Body of pancreas (tissue), 4 donors: ENCODE data around the gene MAP3K21. TPM values are rescaled to one million over a fixed set of nuclear protein-coding genes. Genes with fewer than 3 reads are reported as not detected.

Source experiments
- ATAC-seq: fragments of 150-250 bp; one replicate; pipeline ENCODE4 v1.9.1; 2016
- DNase-seq, 4 donors: peaks; one replicate each; pipeline ENCODE4 v3.0.0-alpha.2; 2019
- H3K27ac ChIP-seq, 4 donors: fragments of 200-600 bp; sonication (generic); 1 replicate in 3 of 4; 2 replicates in 1 of 4; pipeline versions ENCODE4 v1.5.1 to v1.6.1; 2016 to 2019; ENCODE audit warnings: mild to moderate bottlenecking in 1 of 4, mixed read lengths in 1 of 4, moderate library complexity in 1 of 4
- H3K27me3 ChIP-seq, 2 donors: fragments of 200-600 bp; sonication (generic); one replicate each; pipeline ENCODE4 v1.6.0; 2016; ENCODE audit warnings: mild to moderate bottlenecking in 1 of 2
- H3K36me3 ChIP-seq, 2 donors: fragments of 200-600 bp; sonication (generic); replicated peaks in 1 of 2; 2 replicates each; pipeline ENCODE4 v1.5.1; 2016; ENCODE audit warnings: low read depth in 2 of 2; ENCODE audit not compliant: insufficient read depth in 1 of 2
- H3K4me1 ChIP-seq: fragments of 200-600 bp; sonication (generic); one replicate; pipeline ENCODE4 v1.6.0; 2016
- H3K4me3 ChIP-seq, 2 donors: fragments of 200-600 bp; sonication (generic); 1 replicate in 1 of 2; 2 replicates in 1 of 2; pipeline ENCODE4 v1.5.1; 2016 to 2019
- H3K9me3 ChIP-seq, 3 donors: fragments of 200-600 bp; sonication (generic); 1 replicate in 2 of 3; 2 replicates in 1 of 3; pipeline ENCODE4 v1.5.1; 2016
- CTCF ChIP-seq, 7 experiments: fragments of 450-650 bp in 4 of 7; fragments of 200-600 bp in 3 of 7; sonication (generic) in 3 of 7; IDR thresholded peaks; one replicate each; pipeline ENCODE4 v1.5.1; 2016 to 2019; ENCODE audit warnings: antibody characterized with exemption in 7 of 7
- POLR2A ChIP-seq, 3 donors: fragments of 450-650 bp; IDR thresholded peaks; one replicate each; pipeline ENCODE4 v1.6.1; 2016; ENCODE audit warnings: antibody characterized with exemption in 3 of 3, mild to moderate bottlenecking in 2 of 3
- WGBS, 2 donors: methylation state at CpG; one replicate each; pipeline ENCODE4 v1.1.5; 2017; 5-methylcytosine and 5-hydroxymethylcytosine counted together
- intact Hi-C: fragments of 100-400 bp; cut with DNase I; formaldehyde crosslinking; loops from one replicate; pipeline ENCODE4 v1.15.1; 2023
- total RNA-seq, 2 donors: library from RNA; depleted of rRNA; stranded (reverse); fragments of >200 nt; gene quantifications; one replicate each; pipeline ENCODE4 v1.1.0, GENCODE V29; 2016

The MAP3K21 gene
- total RNA-seq, 2 donors from 2014 or later = 40.2 to 62.3 TPM

- no peak for ATAC-seq
- no peak for DNase-seq
- Histone ChIP-seq H3K9me3 (no peaks in the 10 kb centered on the region), H3K27ac (no peak overlapping the region), H3K4me3 (no peak overlapping the region), H3K36me3 (no peaks in the 10 kb centered on the region), H3K27me3 (no peaks in the 10 kb centered on the region), H3K4me1 (no peaks in the 10 kb centered on the region)
- intact Hi-C loops = no loop called here
- TF ChIP-seq CTCF (IDR thresholded peaks at IDR 0.05) (no peak), POLR2A (IDR thresholded peaks at IDR 0.05) (no peak)
- 67 to 77% methylated on average over 1 of the region's 1 CpG for WGBS, 2 donors
These were observed 100.4 kb downstream of the MAP3K21 start for GRCh38 chr1:233427907-233428306.

- TF ChIP-seq POLR2A (IDR thresholded peaks at IDR 0.05) (no peak), CTCF (IDR thresholded peaks at IDR 0.05) (no peak)
- H3K27ac ChIP-seq = no peak overlapping the region
- WGBS, 2 donors = 81 to 87% methylated on average over 3 of the region's 3 CpGs
These were observed 104.4 kb downstream of the MAP3K21 start for GRCh38 chr1:233431753-233432403.

GRCh38 chr1:233432916-233433315 is 105.4 kb downstream of the MAP3K21 start:
- no peaks in the 10 kb centered on the region for H3K9me3 ChIP-seq
- ATAC-seq = no peak
- intact Hi-C loops = no loop called here
- no peaks in the 10 kb centered on the region for H3K36me3 ChIP-seq
- no peak for DNase-seq
- TF ChIP-seq CTCF (IDR thresholded peaks at IDR 0.05) (no peak), POLR2A (IDR thresholded peaks at IDR 0.05) (no peak)
- no peaks in the 10 kb centered on the region for H3K4me1 ChIP-seq
- 16 to 27% methylated on average over 1 of the region's 1 CpG for WGBS, 2 donors
- H3K27me3 ChIP-seq = no peaks in the 10 kb centered on the region
- H3K27ac ChIP-seq = no peak overlapping the region
- no peak overlapping the region for H3K4me3 ChIP-seq

More at GRCh38 chr1:233431753-233432403, 104.4 kb downstream of the MAP3K21 start:
- H3K36me3 ChIP-seq = no peaks in the 10 kb centered on the region
- DNase-seq (no peak), ATAC-seq (no peak)
- no peaks in the 10 kb centered on the region for H3K4me1 ChIP-seq
- no peaks in the 10 kb centered on the region for H3K27me3 ChIP-seq
- no peak overlapping the region for H3K4me3 ChIP-seq
- no peaks in the 10 kb centered on the region for H3K9me3 ChIP-seq
- intact Hi-C loops = no loop called here

- Histone ChIP-seq H3K27ac (no peak overlapping the region), H3K9me3 (no peaks in the 10 kb centered on the region), H3K36me3 (no peaks in the 10 kb centered on the region), H3K27me3 (no peaks in the 10 kb centered on the region), H3K4me3 (no peak overlapping the region), H3K4me1 (no peaks in the 10 kb centered on the region)
- DNase-seq = no peak
- 62 to 67% methylated on average over 4 of the region's 4 CpGs for WGBS, 2 donors
- TF ChIP-seq CTCF (IDR thresholded peaks at IDR 0.05) (no peak), POLR2A (IDR thresholded peaks at IDR 0.05) (no peak)
- intact Hi-C loops = no loop called here
- ATAC-seq = no peak
These were observed 106.1 kb downstream of the MAP3K21 start for GRCh38 chr1:233433436-233434210.

Other genes starting within 250 kb of the MAP3K21 start
- gene PCNX2, start 32.0 kb upstream of the MAP3K21 start, total RNA-seq = 10 to 100 TPM; 24.1 to 72.1 TPM